HG03060 (cell line): ENCODE data around the gene TFB2M.

Experiments used
- ATAC-seq: cut with Tn5 transposase; IDR thresholded peaks from one replicate; pipeline ENCODE4 v1.9.1; 2021; ENCODE audit warnings: low read depth, moderate number of reproducible peaks; ENCODE audit not compliant: unreplicated experiment

TFB2M gene

GRCh38 chr1:246518456-246519205 is 47.4 kb downstream of the TFB2M start:
- ATAC-seq = no peak

DNA sequence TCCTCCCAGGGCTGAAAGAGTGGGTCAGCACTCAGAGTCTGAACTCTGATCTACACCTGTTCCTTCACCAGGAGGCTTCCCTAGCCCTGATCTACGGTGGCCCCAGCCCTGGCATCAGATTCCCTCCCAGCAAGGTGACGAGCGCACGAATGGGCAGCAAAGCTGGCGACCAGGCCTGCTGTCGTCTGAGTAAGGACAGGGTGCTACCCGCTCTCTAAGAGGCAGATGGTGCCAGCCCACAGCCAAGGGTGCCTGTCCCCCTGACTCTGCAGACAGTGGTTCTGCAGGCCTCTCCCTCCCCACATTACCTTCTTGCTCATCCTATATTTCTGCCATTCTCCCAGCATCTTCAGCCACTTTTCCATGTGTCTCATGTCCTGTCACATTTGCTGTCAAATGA is 48.7 kb downstream of the TFB2M start:
- ATAC-seq = no peak

DNA sequence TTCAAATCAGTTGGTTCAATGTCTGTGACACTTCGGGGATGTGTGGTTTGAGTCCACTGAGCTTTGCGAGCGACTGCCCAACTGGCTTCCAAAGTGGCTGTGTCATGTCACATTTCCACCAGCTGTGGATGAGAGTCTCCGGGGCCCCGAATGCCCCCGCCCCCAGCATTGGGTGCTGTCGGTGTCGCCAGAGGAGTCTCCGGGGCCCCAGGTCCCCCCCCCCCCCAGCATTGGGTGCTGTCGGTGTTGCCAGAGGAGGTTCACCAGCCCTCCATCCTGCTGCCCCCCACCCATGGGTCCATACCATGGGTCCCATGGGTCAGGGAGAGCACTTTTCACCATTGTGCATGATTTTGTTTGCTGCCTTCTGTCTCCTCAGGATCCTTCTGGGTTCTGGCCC is 49.9 kb downstream of the TFB2M start:
- no peak for ATAC-seq

- ATAC-seq = no peak
These were observed 50.6 kb downstream of the TFB2M start for GRCh38 chr1:246515390-246516005.

DNA sequence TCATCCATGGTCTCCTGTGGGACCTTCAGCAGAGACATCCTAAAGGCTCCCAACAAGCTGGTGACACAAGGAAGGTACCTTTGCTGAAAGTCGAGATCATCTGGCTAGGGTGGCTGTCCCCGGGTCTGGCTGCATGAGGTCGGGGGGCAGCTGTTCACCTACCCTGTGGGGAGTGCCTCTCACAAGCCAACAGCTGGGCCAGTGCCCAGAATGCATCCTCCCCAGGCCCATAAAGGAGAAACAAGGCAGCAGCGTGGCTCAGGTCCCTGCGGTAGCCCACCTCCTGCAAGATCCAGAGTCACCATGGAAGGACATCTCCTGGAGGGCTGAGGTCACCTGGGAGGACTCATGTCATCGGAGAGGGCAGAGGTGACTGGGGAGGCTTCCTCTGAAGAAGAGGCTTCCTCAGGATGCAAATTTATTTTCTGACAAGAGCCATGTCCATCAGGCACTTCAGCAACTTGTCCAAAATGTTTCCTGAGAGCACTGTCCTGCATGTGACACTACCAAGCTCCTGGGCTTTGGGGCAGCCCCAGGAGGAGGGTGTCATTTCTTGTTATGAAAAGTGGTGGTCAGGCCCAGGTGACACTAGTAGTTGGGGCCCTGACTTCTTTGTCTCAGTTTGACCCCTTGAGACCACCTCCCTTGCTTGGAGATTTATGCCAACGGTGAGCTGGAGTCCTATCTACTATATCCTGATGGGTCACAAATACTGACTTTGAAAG is 52.3 kb downstream of the TFB2M start:
- ATAC-seq = no peak

GRCh38 chr1:246513041-246513440 is 53.0 kb downstream of the TFB2M start:
- no peak for ATAC-seq

DNA sequence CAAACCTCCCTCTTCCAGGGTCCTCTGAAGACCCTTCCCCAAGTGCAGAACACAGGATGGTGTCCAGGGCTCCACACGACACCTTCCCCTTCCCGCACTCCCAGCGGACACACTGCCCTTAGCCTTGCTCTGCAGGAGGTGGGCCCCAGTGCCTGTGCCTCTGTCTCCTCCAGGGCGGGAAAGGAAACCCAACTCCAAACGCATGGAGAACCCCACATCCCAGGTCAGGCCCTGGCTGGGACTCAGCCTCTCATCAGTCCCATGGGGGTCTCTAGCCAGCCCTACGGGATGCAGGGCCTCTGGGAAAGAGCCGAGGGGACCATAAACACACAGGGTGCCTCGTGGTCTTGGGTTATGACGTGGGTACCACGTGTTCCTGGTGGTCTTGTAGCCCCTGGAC is 53.4 kb downstream of the TFB2M start:
- ATAC-seq = no peak

DNA sequence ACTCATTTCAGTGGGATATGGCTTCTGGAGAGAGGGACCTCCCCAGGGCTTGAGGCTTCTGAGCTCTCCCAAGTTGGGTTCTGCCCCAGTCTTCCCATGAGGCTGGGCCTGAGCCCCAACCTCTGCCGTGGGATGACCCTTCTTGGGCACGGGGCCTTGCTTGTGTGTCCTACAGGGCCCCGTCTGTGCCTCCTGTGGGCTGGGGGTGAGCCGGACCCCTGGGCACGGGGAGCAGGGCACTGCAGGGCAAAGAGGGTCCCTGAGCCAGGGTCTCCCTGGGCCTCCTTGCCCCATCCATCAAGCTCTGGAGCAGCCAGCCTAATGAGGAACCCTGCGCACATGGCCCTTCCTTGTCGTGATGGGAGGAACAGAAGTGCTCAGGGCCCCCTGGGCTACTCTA is 53.8 kb downstream of the TFB2M start:
- ATAC-seq = no peak

GRCh38 chr1:246511203-246511602 is 54.9 kb downstream of the TFB2M start:
- no peak for ATAC-seq

DNA sequence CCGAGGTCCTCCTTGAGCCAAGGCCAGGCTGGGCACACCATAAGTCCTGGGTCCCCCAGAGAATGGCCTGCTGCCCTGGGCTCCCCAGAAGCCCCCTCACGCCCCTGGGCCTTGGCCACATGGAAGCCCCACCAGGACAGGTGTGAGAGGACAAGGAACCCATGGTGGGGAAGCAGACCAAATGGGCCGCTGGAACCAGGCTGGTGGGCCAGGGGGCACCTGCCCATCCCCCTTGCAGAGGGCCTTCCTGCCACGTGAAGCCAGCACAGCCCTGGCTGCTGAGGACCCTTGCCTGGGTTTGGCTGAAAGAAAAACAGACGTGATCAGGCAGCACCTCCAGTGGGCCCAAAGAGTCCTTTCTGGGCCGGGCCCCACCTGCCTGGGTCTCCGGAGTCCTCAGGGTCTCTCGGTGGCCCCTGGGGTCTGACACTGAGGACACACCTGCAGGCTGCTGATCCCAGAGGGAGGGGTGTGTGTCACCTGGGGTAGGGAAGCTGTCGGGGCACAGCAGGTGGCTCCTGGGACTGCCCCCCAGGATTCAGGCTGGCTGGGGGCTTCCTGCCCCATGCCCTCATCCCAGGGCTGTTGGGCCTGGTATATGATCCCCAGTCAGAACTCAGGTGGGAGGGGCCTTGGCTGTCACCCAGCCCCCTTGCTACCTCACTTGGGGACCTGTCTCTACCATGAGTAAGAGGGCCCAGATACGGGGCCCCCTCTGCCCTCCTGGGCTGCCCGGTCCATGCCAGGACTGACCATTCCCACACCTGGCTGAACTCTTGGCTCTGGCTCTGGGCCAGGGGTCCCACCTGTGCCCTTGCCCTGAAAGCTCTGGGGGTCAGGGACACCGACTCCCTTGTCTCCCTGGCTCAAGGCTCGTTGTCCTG is 55.7 kb downstream of the TFB2M start:
- no peak for ATAC-seq

- no peak for ATAC-seq
These were observed 57.0 kb downstream of the TFB2M start for GRCh38 chr1:246508897-246509688.

DNA sequence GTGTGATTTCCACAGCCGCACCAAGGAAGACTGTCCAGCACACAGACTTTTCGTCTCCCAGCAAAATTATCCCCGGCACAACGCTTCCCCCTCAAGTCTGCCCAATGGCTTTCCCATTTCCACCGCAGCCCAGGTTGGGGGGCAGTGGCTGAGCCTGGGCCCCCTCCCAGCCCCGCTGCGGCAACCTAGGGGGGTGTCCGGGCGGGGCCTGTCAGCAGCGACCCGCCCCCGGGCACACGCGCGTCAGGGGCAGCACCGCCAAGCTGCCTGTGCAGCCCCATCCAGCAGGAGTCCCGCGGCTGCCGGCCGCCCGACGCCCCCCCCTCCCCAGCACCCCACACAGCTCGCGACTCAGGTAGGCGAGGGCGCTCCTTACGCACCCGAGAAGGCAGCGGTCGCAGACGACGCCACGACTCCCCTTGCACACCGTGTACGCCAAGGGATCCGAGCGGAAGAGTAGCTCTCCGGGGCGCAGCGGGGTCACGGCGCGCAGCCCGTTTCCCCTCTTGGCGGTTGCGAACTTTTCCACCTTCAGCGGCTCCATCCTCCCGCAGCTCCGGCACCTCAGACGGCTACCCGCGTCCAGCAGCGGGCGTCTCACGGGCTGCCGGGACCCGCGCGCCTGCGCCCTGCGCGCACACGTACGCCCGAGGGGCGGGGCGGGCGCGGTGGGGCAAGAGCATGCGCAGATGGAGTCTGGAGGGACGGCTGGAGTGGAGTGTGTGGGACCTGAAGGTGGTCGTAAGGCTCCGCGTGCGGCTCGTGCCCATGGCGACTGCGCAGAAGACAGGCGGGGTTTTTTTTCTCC is 59.2 kb downstream of the TFB2M start, which contains the start of gene SMYD3:
Gene SMYD3, minus strand, starts transcription at position 606 of the 808 bp plus-strand sequence.
- peak; percentile 78 for ATAC-seq

DNA sequence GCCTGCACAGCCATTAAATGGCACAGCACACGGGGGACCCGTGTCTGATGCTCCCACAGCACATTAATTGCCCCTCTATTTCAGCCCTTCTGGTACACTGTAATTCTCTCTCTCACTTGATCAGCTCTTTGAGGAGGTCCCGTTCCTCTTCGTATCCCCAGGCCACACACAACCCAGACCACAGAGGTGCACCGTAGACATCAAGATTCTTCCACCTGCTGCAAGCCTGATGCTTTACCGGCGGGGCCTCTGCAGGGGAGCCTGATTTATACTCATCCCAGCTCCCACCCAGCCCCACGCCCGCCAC is 59.7 kb downstream of the TFB2M start:
- ATAC-seq = no peak

DNA sequence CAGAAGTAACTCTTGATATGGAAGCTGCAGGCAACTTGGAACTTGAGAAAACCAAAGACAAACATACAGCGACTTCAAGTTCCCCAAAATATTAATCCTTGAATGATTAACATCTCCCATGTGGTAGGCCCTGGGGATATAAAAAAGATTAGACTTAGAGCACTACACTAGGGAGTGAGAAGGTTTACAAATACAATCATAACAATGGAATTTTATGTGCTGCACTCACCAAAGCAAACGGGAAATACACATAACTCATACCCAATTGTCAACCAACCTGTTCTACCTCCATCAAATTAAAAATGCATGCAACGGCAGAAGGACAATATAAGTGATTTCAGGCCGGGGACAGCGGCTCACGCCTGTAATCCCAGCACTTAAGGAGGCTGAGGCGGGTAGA is 62.7 kb downstream of the TFB2M start:
- ATAC-seq = no peak

DNA sequence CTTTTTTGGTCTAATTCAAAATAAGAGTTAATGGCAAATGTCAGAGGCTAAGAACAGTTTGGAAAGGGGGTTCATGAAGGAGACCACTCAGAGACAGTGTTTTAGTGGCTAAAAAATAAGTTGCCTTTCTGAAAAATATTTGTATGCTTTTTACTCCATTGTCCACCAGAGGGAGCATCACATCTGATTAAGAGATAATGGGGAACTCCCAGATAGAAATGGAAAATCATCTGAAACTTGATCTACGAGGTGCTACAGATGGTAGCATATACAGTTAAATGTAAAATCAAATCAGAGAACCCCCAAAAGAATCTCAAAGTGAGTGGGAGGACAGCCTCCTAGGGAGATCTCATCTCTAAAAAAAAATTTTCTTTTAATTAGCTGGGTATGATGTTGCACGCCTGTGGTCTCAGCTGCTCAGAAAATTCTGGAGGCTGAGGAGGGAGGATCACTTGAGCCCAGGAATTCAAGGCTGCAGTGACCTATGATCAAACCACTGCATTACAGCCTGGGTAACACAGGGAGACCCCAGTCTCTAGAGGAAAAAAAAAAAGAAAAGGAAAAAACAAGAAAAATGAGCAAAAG is 68.6 kb downstream of the TFB2M start:
- ATAC-seq = no peak

DNA sequence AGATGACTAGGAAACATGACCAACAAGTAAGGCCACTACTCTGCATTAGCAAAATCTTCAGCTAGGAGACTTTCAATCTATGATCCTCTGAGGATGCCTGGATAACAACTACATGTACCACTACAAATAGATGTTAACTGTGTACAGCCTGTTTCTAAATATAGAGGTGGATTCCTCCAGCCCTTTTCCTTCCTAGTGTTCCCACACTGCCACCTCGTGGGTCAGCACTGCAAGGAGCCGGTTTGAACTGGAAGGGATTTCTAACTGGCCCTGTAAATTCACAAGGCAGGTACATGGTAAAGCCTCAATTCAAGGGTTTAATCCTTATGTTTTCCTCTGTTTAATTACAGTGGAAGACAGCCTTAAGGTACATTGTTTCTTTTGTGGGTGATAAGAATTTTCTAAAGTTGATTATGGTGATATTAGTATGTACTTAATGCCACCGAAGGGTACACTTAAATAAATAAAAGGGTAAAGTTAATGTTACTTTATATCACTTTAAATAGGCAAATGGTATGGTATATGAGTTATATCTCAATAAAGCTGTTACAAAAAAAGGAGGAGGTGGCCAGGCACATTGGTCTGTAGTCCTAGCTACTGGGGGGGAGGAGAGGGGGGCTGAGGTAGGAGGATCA is 73.3 kb downstream of the TFB2M start:
- no peak for ATAC-seq

- no peak for ATAC-seq
These were observed 74.5 kb downstream of the TFB2M start for GRCh38 chr1:246491551-246492053.
